ENCODE data around the gene ZNF148.
A peak's percentile ranks its signal among the peaks of the same experiment; 100 is the strongest.

ZNF148 gene

DNA sequence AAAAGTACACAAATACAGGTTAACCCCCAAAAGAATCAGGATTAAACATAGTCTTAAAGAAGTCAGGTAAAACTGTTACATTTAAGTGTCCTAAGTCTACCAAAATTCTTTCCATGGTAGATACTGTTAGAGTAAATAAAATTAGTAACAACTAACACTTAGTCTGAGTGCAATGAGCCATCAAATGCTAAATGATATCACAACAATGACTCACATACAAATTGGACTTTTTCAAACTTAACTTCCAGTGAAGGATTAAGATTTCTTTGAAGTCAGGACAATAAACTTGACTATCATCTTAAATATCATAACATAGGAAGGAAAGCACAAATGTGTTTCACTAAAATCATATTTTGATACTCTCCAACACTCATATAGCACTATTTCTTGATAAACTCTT, 43.9 kb downstream of the ZNF148 start:
- DNase-seq (ENCODE audit: low read depth in 2 of 2) = no peak

GRCh38 chr3:125326957-125327356, 48.2 kb downstream of the ZNF148 start:
- DNase-seq (ENCODE audit: low read depth in 2 of 2) = no peak

DNA sequence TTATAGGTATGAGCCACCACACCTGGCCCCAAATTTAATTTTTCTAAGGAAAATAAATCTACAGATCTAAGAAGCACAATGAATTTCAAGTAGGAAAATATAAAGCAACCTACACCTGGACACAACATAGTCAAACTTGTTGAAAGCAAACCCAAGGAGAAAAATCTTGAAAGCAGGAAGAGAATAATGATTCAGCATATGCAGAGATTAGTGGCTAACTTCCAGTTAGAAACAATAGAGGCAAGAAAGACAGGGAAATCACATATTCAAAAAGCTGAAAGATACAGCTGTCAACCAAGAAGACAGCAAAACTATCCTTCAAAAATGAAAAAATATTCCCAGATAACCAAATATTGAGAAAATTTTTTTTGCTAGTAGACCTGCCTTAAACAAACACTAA, 49.4 kb downstream of the ZNF148 start:
- DNase-seq (ENCODE audit: low read depth in 2 of 2) = no peak

GRCh38 chr3:125324341-125324740, 50.8 kb downstream of the ZNF148 start:
- no peak for DNase-seq (ENCODE audit: low read depth in 2 of 2)

- no peak for DNase-seq (ENCODE audit: low read depth in 2 of 2)
Observed at GRCh38 chr3:125322917-125323316, 52.2 kb downstream of the ZNF148 start.

- no peak for DNase-seq (ENCODE audit: low read depth in 2 of 2)
Observed at GRCh38 chr3:125322166-125322565, 53.0 kb downstream of the ZNF148 start.

DNA sequence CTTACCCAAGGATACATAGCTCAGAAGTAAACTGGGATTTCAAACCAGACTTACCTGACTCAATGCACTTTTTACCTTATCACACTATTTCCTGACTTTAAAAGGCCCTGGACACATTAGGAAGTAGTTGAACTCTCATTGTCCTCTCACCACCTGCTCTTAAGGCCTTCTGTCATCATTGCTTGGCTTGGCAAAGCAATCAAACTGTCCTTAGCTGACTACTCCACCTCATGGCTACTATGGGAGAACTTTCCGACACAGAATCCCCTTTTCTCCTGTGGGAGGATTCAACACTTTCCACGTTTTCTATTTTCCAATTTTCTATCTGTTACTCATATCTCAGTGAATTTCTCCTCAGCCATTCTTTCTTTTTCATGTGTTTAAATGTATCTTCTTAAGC, 55.4 kb downstream of the ZNF148 start:
- DNase-seq (ENCODE audit: low read depth in 2 of 2) = no peak

GRCh38 chr3:125318871-125319270, 56.3 kb downstream of the ZNF148 start:
- DNase-seq (ENCODE audit: low read depth in 2 of 2) = no peak

GRCh38 chr3:125318167-125318865, 56.8 kb downstream of the ZNF148 start:
- no peak for DNase-seq (ENCODE audit: low read depth in 2 of 2)

DNA sequence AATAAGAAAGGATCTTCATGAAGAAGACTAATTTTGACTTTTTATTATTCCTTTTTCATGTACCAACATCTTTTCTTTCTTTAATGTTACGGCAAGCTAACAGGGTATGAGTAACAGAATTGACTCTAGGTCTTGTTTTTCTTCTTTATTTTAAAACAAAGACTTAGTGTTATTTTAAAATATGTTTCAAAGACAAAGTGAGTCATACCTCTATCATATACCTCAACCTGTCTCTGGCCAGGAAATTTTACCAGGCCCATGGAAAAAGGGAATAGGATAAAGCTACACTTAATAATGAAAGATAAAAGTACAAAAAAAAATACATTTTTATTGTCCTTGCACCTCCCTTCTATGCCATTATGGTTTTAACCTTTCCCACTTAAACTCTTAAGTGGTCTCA, 57.4 kb downstream of the ZNF148 start:
- DNase-seq (ENCODE audit: low read depth in 2 of 2) = no peak

DNA sequence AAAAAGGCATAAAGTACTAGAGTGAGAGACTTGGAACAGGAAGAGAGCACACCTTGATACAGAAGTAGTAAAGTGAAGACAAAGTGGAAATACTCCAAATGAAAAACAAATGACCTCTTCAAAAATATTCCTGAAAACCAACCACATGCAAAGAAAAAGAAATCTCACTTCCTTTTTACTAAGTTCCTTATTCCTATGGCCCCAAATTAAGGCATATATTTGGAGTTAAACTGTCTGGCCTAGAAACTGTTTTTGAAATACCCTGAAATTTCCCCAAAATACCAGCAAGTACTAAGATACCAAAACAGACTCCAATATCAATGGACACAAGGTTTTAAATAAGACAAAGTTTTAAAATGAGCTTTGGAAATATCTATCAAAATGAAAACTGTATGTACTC, 58.2 kb downstream of the ZNF148 start:
- no peak for DNase-seq (ENCODE audit: low read depth in 2 of 2)

- no peak for DNase-seq (ENCODE audit: low read depth in 2 of 2)
Observed at GRCh38 chr3:125316246-125316645, 58.9 kb downstream of the ZNF148 start.

DNA sequence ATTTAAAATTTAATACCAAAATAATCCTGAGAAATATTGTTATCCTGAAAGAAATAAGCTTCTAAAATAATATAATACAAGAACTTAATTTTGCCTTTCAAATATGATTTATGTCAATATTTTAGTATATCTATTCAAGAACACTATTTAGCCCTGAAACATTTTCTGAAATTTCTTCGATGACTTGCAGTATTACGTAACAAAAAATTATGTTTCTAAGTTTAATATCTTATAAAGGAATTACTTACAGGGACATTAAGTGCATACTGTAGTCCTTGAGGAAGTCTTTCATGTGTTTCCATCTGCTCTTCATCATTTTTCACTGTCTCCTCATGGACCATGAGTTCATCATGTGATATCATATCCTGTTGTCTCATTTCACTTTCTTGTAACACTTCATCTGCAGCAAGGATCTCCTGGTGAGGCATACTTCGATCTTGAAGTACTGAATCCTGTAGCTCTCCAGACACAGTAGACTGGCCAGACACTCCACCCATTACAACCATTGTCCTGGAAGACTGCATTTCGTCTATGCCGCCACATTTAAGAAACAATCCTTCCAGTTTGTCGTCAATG, 62.0 kb downstream of the ZNF148 start:
- DNase-seq (ENCODE audit: low read depth in 2 of 2) = no peak

DNA sequence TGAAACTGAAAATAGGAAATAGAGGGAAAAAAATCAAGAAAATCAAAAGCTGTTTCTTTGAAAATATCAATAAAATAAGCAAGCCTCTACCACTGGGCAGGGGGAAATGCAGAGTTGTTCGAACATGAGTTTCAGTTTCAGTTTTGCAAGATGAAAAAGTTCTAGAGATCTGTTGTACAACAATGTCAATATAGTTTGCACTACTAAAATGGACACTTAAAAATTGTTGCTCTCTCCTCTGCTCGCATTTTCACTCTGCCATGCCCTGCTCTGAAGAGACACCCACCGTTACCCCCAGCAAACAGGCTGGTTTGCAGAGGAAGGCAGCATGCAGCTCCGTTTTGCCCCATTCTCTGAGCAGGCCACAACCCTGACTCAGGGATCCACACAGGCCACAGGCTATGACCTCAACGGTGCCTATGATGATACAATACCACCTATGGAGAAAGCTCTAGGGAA, 64.5 kb downstream of the ZNF148 start:
- DNase-seq (ENCODE audit: low read depth in 2 of 2) = peak; percentile 15 to 18

DNA sequence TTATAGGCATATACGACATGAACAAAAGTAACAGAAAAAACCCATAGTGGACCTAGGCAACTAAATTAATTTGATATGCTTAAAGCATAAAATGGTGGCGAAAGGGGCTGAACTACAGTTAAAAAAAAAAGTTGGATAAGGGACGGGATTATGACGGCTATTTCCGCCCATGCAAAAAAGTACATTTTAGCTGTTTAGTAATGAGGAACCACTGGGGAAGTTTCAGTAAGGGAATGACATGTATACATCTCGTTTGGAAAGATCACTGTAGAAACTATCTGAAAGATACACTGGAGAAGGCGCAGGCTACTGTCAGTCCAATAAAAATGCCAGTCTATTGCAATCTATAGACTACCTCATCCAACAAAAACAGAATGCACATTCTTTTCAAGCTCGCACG, 65.6 kb downstream of the ZNF148 start:
- DNase-seq (ENCODE audit: low read depth in 2 of 2) = no peak

- DNase-seq (ENCODE audit: low read depth in 2 of 2) = no peak
Observed at GRCh38 chr3:125306620-125307019, 68.5 kb downstream of the ZNF148 start.

DNA sequence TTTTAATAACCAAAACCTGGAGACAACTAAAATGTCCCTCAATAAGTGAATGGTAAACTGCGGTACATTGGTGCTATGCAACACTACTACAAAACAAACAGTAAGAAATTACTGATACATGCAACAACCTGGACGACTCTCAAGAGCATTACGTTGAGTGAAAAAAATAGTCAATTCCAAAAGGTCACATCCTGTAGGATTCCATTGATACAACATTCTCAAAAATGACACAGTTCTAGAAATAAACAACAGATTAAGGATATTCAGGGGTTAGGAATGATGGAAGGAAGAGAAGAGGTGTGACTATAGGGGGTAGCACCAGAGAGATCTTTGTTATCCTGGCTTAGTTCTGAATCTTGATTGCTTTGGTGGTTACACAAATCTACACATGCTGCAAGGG, 72.2 kb downstream of the ZNF148 start:
- no peak for DNase-seq (ENCODE audit: low read depth in 2 of 2)

- DNase-seq (ENCODE audit: low read depth in 2 of 2) = no peak
Observed at GRCh38 chr3:125300416-125300815, 74.7 kb downstream of the ZNF148 start.

- no peak for DNase-seq (ENCODE audit: low read depth in 2 of 2)
Observed at GRCh38 chr3:125294411-125294810, 80.7 kb downstream of the ZNF148 start.

DNA sequence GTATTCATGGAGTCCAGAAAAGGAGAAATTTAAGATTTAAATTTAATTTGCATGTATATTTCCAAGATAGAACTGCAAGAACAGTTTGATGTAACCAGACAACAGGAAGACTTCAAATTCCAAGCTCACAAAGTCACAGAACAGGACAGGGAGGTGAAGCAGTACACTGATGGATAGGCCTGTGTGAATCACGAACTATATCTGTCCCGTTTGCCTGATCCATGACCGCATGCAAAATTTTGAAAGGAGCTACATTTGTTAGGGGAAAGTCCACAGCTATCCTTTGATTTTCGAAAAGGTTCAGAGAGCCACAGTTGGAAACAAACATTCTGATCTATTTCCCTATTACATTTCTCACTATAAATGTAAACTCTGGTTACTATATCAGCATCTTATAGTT, 83.1 kb downstream of the ZNF148 start:
- no peak for DNase-seq (ENCODE audit: low read depth in 2 of 2)

DNA sequence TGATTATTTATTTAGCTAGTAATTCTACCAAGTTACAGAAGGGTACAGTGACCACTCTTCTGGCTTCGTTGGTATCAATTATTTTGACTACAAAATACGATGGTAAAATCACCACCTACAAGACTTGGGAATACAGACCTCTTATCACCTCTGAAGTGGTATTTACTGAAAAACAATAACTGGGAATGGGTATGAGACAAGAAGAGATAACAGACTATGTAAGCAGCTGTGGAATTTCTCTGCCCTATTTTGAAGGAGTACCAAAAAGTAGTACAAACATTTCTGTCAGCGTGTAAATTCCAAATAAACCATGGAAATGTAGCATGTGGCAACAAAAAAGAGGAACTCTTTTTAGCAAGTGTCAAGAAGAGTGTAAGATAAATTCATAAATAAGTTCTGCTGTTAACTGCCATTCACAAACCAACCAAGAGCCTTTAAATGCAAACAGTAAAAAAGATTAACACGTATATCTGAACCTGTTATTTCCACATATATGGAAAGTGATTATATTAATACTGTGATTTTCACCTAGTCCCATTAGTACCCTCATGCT, 85.6 kb downstream of the ZNF148 start:
- DNase-seq (ENCODE audit: low read depth in 2 of 2) = no peak

DNA sequence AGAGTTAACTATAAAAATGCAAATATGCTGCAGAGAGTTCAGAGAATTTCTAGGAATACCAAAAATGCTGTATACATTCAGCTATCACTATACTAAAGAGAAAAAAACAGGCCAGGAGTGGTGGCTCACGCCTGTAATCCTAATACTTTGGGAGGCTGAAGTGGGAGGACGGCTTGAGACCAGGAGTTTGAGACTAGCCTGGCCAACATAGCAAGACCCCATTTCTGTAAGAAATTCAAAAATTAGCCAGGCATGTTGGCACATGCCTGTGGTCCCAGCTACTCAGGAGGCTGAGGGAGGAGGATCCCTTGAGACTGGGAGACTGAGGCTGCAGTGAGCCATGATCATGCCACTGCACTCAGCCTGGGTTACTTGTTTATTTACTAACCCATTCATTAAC, 87.9 kb downstream of the ZNF148 start:
- DNase-seq (ENCODE audit: low read depth in 2 of 2) = no peak

DNA sequence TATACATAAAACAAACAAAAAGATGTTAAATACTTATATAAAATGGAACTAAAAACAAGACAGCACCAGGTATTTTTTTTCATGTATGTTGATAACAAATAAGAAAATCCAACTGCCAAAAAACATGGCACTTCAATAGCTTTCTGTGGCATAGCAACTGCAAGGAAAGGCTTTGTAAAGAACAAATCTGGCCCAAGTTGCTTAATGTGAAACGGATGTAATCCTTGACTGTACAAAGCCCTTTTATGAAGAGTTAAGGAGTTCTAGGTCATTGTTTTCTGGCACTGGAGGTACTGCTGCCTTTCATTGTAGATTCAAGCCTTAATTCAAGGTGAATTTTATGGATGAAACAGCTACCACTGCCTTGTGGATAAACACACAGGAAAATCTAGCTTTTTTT, 93.7 kb downstream of the ZNF148 start:
- no peak for DNase-seq (ENCODE audit: low read depth in 2 of 2)

All from stimulated activated CD8-positive, alpha-beta memory T cell treated with anti-CD3 and anti-CD28 coated beads, Interleukin-7, amount 100 ng/mL, for 1 hour (primary cell).